PFSK-1 (cell line): ENCODE results near the gene KCNJ2.

ENCODE experiments used
- FOXP2 ChIP-seq: optimal IDR thresholded peaks from 2 replicates; pipeline ENCODE3; 2011; ENCODE audit warnings: borderline replicate concordance, control low read depth, inconsistent platforms; ENCODE audit not compliant: insufficient read depth; ENCODE audit errors: extremely low read length, extremely low read depth
- POLR2AphosphoS5 ChIP-seq: IDR thresholded peaks from 2 replicates; pipeline ENCODE4 v1.6.1; 2012; ENCODE audit warnings: low read depth, mild to moderate bottlenecking, control low read depth, low read length, moderate library complexity
- SIN3A ChIP-seq: IDR thresholded peaks from 2 replicates; pipeline ENCODE4 v1.6.1; 2012; ENCODE audit warnings: mild to moderate bottlenecking, low read length, moderate library complexity, borderline replicate concordance; ENCODE audit not compliant: insufficient read depth
- TAF1 ChIP-seq: IDR thresholded peaks from 2 replicates; pipeline ENCODE4 v1.6.1; 2012; ENCODE audit warnings: low read length, control low read depth, borderline replicate concordance; ENCODE audit not compliant: insufficient read depth
- TF ChIP-seq, protein P1 (sequence below), 2 experiments: IDR thresholded peaks; 2 replicates each; pipeline versions ENCODE4 v1.6.1 to v1.8.0; 2011 to 2012; ENCODE audit warnings: low read depth in 2 of 2, low read length in 2 of 2, control low read depth in 1 of 2, inconsistent platforms in 1 of 2, mild to moderate bottlenecking in 1 of 2, moderate library complexity in 1 of 2; ENCODE audit not compliant: insufficient read depth in 1 of 2

DNA sequence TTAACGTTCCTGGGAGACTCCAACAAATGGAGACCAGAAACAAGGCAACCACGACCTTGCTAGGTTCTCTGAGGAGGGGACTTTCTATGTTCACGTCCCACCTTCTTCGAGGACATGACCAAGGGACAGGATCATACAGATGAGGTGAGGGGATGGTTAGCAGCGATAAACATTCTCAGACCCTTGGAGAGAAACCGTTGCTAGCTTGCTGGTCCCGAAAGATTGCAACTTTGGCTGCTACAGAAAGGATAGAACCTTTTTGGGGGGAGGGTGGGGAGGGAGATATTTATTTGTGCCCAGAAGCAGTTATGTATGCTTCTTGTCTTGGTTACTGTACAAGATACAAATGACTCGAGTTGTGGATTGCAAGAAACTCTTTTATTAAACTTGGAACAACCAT lies 35.3 kb upstream of the KCNJ2 start:
- TF ChIP-seq POLR2AphosphoS5 = no peak
- no peak for TF ChIP-seq SIN3A
- TF ChIP-seq, protein P1, sequence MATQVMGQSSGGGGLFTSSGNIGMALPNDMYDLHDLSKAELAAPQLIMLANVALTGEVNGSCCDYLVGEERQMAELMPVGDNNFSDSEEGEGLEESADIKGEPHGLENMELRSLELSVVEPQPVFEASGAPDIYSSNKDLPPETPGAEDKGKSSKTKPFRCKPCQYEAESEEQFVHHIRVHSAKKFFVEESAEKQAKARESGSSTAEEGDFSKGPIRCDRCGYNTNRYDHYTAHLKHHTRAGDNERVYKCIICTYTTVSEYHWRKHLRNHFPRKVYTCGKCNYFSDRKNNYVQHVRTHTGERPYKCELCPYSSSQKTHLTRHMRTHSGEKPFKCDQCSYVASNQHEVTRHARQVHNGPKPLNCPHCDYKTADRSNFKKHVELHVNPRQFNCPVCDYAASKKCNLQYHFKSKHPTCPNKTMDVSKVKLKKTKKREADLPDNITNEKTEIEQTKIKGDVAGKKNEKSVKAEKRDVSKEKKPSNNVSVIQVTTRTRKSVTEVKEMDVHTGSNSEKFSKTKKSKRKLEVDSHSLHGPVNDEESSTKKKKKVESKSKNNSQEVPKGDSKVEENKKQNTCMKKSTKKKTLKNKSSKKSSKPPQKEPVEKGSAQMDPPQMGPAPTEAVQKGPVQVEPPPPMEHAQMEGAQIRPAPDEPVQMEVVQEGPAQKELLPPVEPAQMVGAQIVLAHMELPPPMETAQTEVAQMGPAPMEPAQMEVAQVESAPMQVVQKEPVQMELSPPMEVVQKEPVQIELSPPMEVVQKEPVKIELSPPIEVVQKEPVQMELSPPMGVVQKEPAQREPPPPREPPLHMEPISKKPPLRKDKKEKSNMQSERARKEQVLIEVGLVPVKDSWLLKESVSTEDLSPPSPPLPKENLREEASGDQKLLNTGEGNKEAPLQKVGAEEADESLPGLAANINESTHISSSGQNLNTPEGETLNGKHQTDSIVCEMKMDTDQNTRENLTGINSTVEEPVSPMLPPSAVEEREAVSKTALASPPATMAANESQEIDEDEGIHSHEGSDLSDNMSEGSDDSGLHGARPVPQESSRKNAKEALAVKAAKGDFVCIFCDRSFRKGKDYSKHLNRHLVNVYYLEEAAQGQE (IDR thresholded peaks at IDR 0.05; ENCODE audit: insufficient read depth in 1 of 2, low read depth in 2 of 2, low read length in 2 of 2) = no peak
- TF ChIP-seq TAF1 = no peak
- no peak for TF ChIP-seq FOXP2
